GM19238 (cell line): Measurements from ENCODE around the gene CHPF.
A peak's percentile ranks its signal among the peaks of the same experiment; 100 is the strongest.

Source experiments
- DNase-seq: peaks from one replicate; pipeline ENCODE4 v3.0.0; 2011; ENCODE audit warnings: low spot score; ENCODE audit not compliant: insufficient read length

The CHPF gene

DNA sequence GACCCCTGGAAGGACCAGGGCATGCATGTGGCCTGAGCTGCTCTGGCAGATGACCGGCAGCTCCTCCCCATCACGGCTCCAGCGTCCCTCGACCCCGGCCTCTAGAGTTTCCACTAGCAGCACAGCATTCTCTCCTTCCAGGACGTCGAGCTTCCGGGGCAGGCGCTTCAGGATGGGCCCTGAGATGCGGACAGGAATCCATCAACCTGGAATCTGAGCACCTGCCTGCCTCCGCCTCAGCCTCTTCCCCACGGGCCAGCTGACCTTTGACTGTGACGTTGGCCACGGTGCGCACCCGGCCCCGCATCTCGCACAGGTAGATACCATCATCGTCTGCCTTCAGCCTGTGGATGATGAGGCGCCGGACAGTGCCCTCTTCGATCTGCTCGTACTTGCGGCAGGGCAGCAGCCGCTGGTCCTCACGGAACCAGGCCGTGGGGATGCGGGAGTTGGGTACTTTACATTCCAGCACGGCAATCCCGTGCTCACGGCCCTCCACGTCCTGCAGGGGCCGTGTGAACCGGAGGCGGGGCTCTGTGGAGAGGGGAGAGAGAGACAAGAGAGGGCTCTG lies 24.3 kb upstream of the CHPF start:
- no peak for DNase-seq

DNA sequence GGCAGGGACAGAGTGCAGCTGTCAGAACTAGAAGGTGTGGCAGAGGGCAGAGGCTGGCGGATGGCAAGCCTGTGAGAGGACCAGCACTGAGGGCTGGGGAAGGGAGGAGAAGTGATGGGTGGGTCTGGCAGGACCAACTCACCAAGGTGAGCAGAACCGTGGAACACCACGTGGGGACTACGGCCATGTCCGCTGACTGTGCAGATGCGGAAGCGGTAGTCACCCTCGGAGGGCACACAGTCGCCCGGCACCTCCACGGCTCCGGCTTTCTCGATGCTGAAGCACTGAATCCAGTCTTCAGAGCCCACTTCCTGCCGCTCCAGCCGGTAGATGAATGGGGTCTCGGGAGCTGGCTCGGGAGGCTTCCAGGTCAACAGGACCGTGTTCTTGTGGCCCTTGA lies 23.5 kb upstream of the CHPF start:
- no peak for DNase-seq

DNA sequence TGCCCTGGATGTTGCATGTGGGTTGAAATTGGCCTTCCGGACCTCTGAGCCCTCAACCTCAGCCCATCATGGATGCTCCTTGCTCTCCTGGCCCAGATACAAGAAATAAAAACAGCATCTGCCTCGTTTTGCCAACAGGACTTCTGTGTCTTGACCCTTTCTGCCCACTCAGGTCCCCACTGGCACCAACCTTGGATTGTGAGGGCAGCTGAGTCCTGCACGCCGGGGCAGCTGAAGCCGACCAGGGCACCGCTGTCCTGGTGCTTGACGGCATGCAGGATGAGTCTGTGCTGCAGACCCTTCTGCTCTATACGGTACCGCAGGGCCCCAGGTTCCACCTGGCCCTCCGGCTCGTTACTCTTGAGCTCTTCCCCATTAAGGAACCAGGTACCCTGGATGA lies 23.0 kb upstream of the CHPF start:
- no peak for DNase-seq

DNA sequence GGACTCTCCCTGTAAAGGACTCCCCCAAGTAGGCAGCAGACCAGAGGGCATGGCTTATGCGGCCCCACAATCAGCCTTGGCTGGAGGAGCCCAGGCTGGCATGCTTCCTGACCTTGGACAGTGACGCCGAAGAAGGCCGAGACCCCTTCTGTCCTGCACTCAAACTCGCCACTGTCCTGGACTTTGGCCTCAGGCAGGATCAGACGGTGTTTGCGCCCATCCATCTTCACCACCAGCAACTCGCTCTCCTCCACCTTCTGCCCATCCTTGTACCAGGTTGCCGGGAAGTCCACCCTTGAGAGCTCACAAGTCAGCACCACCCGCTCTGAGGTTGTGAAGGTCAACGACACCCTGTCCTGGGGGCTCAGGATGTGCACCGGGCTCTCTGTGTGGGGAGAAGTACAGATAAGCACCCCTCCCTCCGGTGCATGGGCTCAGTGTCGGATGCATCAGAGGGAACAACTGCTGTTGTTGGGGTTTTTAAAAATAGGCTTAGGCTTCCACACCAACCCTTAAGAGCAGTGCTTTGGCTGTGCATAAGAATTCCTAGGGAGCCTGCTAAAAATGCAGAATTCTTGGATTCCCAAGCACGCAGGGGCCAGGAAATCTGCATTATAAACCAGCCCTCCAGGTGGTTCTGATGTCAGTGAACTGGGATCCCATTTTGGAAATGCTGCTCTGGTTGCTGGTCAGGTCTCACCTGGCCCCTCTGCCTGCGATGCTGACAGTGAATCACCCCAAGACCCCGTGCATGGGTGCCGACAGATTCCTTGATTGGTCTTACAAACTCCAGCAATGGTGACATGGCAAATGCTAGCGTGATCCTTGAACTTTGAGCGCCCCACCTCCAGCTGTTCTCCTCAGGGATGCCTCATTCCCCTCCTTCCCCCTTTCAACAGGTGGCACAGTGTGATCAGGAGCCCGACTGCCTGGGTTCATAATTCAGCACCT lies 21.8 kb upstream of the CHPF start:
- DNase-seq = no peak

DNA sequence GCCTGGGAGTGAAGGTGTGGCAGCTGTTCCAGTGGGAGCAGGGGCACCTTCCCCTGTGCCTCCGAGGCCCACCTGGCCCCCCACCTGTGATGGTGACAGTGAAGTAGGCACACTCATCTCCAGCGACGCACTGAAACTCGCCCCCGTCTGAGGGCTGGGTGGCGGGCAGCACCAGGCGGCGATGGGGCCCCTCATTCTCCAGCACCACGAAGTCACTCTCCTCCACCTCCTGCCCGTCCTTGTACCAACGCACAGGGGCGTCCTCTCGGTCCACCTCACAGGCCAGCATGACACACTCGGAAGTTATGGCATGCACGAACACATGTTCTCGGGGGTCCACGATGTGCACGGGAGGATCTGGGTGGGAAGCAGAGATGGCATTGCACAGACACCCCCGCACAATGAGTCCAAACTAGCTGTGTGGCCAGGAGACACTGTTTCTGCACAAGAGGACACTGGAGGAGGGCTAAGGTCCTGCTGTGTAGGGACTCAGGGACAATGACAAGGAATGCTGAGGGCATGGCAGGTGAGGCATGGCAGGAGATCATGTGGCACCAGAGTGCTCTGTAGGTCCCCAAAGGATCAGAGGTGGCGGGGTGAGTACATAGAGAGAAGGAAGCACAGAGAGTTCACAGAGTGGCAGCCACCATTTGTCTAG lies 19.8 kb upstream of the CHPF start:
- DNase-seq = no peak

DNA sequence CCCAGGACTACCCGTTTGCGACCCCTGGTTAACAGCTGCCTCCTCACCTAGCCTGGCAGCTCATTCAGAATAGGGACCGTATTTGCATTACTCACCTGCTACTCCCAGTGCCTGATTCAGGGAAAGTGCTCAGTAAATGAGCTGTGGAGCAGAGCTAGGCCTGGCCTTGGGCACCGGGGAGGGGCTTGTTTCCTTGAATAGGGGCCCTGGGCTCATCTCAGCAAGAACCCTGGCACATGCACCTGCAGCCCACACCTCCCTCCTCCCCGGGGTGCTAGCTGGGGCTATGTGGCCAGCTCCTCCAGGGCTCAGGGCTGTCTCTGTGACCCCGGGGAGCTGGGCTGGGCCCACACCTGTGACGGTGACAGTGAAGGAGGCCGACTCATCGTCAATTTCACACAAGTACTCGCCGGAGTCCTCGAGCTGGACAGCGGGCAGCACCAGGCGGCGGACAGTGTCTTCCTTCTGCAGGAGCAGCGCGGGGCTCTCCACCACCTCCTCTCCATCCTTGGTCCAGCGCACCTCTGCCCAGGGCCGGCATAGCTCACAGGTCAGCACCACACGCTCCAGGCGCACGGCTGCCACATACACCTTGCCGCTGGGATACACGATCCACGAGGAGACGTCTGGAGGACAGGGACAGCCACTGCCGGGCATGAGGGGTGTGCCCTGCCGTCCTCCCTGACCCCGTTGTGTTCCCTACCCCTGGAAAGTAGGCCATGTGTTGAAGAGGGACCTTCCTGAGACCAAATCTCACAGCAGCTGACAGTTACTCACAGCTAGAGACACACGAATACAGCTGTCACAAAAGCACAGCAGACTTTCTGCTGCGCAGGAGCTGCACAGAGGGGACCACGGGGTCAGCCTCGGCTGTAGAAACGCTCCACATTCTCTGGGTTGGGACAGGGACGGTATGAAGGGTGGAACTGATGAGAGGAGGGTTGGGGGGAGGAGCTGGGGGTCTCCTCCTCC lies 18.7 kb upstream of the CHPF start:
- DNase-seq = no peak

DNA sequence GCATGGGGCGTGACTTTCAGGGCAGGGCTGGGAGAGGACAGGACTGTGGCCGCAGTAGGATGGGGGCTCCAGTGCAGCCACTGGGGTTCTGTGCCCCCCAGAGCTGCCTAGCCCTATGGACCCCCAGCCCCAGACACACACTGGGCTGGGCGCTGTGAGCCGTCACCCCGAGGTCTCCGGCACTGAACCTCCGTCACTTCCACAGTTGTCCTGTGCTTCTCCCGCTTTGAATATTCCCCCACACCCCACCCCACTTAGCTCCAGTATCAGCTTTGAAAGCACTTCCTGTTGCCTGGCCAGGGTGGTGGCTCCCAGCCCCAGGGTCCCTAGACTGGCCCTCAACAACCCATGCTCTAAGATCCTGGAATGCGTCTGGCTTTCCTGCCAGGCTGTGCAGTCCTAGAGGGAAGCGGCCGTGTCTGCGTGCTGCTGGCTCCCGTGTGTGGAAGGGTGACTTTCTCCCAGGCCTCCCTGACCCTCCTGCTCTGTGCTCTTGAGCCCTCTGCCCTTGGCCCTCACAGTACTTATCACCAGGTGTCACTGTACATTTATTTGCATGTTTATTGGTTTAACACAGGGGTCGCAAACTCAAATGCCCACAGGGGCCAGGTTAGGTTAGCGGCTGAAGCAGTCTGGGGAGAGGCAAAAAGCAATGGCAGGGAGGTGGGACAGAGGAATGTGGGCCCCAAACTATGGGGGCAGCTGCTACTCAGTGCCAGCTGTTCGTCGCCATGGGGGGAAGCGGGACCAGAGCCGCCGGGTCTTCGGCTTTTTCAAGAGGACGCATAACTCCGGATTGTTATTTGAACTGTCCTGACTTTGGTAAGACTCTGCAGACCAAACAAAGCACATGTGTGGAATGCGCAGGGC lies 17.8 kb upstream of the CHPF start:
- no peak for DNase-seq

DNA sequence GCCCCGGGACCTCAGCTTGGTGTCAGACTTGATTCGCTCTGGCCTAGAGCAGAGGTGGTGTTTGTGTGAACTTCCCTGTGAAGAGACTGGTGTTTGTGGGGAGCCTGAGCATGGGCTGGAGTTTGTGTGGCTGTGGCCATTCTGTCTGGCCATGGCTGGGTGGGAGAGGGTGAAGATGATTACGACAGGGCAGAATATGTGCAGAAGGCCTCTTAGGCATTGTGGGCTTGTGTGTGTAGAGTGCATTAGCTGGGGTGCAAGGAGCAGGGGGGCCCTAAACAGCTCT lies 17.2 kb upstream of the CHPF start:
- DNase-seq = no peak

DNA sequence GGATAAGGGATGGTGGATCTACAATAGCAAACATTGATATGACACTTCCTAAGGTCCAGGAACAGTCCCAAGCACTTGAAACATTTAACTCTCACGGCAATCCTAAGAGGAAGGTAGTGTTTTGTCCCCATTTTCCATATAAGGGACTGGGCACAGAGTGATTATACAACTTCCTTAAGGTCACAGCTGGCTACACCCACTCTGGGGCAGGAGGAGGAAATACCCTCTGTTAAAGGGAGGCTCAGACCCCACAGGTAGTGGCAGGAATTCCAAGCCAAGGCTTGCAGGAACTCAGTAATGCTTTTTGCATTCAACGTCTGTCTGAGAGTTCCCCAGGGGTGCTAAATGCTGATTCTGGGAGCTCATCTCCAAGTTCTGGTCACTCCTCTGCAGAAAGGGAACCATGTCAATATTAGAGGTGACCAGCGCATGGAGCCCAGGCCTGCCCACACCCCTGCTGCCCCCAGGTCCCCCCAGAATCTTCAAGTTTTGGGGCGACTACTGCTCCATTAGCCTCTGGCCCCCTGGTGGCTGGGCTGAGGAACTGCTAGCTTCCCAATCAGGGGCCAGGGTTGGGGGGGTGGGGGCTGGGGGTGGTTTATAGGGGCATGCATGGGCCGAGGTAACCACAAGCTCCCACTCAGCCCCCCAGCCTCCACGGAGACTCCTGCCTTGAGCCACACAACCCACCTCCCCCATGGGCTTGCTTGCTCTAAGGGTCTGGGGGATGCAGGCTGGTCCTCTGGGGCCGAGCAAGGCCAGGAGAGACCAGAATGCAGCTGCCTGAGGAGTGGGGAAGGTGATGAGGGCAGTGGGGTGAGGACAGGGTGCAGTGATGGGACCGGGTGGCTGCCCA lies 16.7 kb upstream of the CHPF start:
- peak; percentile 58 for DNase-seq

DNA sequence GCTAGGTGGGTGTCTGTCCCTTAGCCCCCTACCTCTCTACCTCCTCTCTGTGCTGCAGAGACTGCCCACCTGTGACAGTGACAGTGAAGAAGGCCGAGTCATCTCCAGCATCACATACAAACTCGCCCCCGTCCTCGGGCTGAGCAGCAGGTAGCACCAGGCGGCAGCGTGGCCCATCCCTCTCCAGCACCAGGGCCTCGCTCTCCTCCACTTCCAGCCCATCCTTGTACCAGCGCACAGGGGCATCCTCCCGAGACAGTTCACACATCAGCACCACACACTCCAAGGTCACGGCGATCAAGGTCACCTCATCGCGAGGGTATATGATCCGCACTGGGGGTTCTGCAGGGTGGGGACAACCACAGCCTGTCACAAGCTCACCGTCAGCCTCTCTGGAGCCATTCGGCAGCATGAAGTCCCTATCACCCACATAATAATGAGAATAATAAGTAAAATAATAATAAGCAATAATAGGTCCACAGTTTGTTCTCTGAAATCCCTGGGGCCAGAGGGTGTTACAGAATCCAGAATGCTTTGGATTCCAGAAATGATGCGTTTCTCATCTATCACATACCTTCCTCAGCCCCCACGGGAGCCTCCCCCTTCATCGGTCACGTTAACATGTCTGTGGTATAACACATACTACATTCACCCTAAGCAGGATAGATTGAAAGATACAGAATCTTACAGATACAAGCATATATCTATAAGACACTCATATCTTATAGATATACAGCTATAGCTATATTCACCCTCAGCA lies 15.7 kb upstream of the CHPF start:
- DNase-seq = no peak

DNA sequence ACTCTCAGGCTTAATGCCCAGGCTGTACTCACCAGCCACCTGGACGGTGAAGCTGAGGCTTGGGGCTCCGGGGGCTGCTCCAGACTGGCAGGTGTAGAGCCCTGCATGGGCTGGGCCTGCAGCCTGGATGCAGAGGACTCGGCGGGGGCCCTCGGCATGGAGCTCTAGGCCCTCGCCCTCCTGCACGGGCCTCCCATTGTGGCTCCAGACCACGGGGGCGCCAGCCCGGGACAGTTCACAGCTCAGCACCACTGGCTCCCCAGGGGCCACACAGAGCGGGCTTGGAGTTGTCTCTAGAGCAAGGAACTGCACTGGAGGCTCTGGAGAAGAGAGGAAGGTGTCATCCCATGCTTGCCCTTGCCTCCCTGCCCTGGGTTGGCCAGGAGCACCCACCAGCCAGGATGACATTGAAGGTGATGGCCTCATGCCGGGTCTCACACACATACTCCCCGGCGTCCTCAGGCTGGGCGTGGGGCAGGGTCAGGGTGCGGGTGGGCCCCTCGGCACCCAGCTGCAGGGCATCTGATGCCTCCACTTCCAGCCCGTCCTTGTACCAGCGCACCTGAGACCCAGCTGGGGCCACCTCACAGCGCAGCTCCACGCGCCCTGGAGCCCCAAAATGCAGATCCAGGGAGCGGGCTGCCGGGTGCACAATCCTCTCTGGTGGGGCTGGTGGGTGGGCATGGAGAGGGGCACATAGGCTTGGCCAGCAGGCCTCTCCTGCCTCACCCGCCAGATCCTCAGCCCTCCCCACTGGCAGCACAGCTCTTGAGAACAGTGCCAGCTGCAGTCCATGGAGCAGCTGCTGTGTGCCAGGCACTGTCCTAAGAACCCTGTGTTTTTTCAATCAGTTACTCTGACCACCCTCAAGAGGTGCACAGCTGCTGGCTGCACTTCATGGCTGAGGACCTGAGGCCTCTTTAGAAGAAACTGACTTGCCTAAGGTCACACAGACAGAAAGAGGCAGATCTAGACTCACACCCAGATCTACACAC lies 14.5 kb upstream of the CHPF start:
- DNase-seq = no peak

DNA sequence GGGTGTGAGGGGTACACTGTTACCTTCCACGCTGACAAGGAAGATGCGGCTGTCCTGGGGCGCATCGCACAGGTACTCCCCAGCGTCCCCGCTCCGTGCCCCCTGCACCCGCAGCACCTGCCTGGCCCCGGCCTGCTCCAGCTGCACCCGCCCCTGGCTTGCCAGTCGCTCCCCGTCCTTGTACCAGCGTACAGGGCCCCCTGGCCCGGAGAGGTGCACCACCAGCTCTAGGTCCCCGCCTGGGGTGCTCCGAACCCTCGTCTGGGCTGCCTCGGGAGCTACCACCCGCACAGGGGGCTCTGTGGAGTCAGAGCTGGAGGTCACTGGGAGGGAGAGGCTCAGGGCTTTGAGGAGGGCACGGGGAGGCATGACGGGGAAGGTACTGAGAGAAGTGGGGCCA lies 13.7 kb upstream of the CHPF start:
- no peak for DNase-seq

DNA sequence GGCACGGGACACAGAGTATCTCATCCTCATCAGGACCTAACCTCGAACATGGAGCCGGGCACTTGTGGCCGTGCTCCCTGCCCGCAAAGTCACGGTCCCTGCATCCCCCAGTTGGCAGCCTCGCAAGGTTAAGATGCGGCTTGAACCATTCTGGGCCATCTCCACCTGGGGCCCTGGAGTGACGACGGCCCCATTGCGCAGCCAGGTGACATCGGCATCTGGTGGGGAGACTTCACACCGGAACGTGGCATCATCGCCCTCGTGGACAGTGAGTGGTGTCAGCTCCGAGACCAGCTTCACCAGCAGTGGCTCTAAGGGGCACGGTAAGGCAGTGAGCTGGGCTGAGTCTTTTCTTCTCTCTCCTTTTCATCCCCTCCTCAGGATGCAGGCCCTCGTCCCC lies 12.8 kb upstream of the CHPF start:
- DNase-seq = no peak

DNA sequence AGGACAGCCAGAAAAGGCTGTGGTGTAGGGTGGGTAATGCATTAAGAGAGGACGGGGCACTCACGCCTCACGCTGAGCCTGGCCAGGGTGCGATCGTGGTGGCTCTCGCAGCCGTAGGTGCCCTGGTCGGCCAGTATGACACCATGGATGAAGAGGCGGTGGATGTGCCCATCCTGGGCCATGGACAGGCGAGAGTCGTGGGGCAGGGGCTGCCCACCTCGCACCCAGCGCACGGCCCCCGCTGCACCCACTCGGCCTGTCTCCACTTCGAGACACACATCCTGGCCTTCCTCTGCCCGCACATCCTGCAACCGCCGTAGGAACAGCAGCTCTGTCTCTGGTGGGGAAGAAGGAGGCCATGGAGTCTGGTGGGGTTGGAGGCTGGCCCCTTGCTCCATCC lies 12.3 kb upstream of the CHPF start:
- DNase-seq = no peak

DNA sequence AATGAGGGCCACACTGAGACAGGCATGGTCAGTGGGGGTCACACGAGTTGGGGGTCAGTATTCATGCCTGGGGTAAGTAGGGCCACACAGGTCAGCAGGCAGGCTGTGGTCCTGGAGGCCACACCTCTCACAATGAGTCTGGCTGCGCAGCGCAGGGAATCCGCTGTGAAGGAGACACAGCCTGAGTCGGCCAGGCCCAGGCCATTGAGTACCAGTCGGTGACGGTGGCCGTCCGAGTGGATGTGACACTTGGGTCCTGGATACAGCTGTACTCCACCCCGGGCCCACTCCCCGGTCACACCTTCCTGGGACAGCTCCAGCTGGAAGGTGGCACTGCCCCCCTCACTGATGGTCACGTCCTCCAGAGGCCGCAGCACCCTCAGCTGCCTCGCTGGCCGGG lies 10.7 kb upstream of the CHPF start:
- DNase-seq = no peak

DNA sequence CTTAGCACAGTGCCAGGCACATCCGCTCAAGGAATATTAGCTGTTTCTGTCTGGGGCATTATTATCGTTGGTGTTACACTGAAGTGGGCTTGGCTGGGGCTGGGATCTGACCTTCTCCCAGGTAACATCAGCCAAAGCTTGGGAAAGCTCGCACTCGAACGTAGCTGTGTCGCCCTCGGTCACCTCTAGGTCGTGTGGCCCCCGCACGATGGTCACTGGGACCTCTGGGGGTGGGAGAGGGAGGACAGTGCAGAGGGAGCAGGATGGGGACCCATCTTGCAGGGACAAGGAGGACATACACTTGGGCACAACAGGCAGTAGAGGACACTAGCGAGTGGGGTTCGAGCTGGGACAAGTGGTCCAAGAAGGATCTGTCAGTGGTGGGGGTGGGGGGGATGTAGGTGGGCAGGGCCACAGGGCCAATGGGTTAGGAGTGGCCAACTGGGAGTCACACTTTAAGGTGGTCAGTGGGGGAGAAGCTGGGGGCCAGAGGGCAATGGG lies 9.9 kb upstream of the CHPF start:
- DNase-seq = no peak

DNA sequence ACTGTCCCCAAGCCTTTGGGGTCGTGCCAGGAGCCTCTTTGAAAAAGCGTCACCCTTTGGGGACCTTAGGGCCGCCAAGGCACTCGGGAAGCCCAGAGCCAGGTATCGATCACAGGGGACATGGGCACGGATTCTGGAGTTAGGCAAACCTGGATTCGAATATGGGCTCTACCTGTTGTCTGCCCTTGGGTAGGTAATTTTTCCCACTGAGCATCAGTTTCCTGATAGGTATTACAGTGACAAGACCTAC lies 9.5 kb upstream of the CHPF start:
- no peak for DNase-seq
